Natural killer cell (primary cell): ENCODE results near the gene TMTC2. TPM values are rescaled to one million over a fixed set of nuclear protein-coding genes. Genes with fewer than 3 reads are reported as not detected.

Experiments
- ATAC-seq, 3 donors: fragments of 150-1000 bp in 2 of 3; fragments of 200-7000 bp in 1 of 3; cut with Tn5 transposase; 1 replicate in 1 of 3; 2 replicates in 2 of 3; pipeline ENCODE4 v1.10.0; 2021; ENCODE audit warnings: mild to moderate bottlenecking in 2 of 3, moderate library complexity in 2 of 3
- DNase-seq, 2 donors: peaks; one replicate each; pipeline versions ENCODE4 v3.0.0 to v3.0.0-alpha.2; 2013 to 2021; ENCODE audit warnings: mixed read lengths in 1 of 2
- H3K27ac ChIP-seq: one replicate; pipeline ENCODE4 v1.5.1; 2013; ENCODE audit warnings: mild to moderate bottlenecking, low read length
- H3K27me3 ChIP-seq: one replicate; pipeline ENCODE4 v1.6.1; 2013; ENCODE audit warnings: low read length; ENCODE audit not compliant: control insufficient read depth, insufficient read depth
- H3K36me3 ChIP-seq: one replicate; pipeline ENCODE4 v1.6.1; 2013; ENCODE audit warnings: low read length; ENCODE audit not compliant: control insufficient read depth, insufficient read depth
- H3K4me1 ChIP-seq: one replicate; pipeline ENCODE4 v1.6.1; 2013; ENCODE audit warnings: low read length; ENCODE audit not compliant: control insufficient read depth, insufficient read depth
- H3K4me3 ChIP-seq: one replicate; pipeline ENCODE4 v1.5.1; 2013; ENCODE audit warnings: low read length
- H3K9me3 ChIP-seq: one replicate; pipeline ENCODE4 v1.6.1; 2013; ENCODE audit warnings: low read length; ENCODE audit not compliant: control insufficient read depth, insufficient read depth
- H3K27ac Mint-ChIP-seq, 2 donors: one replicate each; pipeline ENCODE4 v1.8.0; 2022; ENCODE audit warnings: mild to moderate bottlenecking in 2 of 2, mixed read lengths in 2 of 2, moderate library complexity in 1 of 2
- H3K27me3 Mint-ChIP-seq, 2 donors: one replicate each; pipeline ENCODE4 v1.8.0; 2022; ENCODE audit warnings: low read depth in 2 of 2, mixed read lengths in 2 of 2
- H3K36me3 Mint-ChIP-seq: one replicate; pipeline ENCODE4 v1.8.0; 2022; ENCODE audit warnings: mixed read lengths
- H3K4me1 Mint-ChIP-seq, 2 donors: one replicate each; pipeline ENCODE4 v1.8.0; 2022; ENCODE audit warnings: mixed read lengths in 2 of 2
- H3K4me3 Mint-ChIP-seq: one replicate; pipeline ENCODE4 v1.8.0; 2022; ENCODE audit warnings: mild to moderate bottlenecking, moderate library complexity, mixed read lengths
- H3K9me3 Mint-ChIP-seq, 2 donors: one replicate each; pipeline ENCODE4 v1.8.0; 2022; ENCODE audit warnings: mixed read lengths in 2 of 2
- WGBS: methylation state at CpG from one replicate; pipeline ENCODE4 v1.1.7; 2013; ENCODE audit warnings: missing lambda C conversion rate; ENCODE audit not compliant: insufficient coverage; 5-methylcytosine and 5-hydroxymethylcytosine counted together
- intact Hi-C: fragments of 100-400 bp; cut with micrococcal nuclease; formaldehyde crosslinking; loops from one replicate; pipeline ENCODE4 v1.14.2; 2022
- total RNA-seq, 4 donors: library from RNA; stranded (reverse); fragments of 120-200 nt in 1 of 4; gene quantifications; one replicate each; pipeline versions ENCODE4 v1.2.3 to v1.2.4, GENCODE V29; 2013 to 2022
- TF ChIP-seq, protein P1 (sequence below): fragments of 200-600 bp; IDR thresholded peaks from one replicate; pipeline ENCODE4 v1.8.0; 2022; ENCODE audit warnings: antibody characterized with exemption

The TMTC2 gene
- total RNA-seq, 3 donors from 2014 or later (not counting 1 experiment from before 2014, with no cell fraction given), result 1.4 to 2.3 (median 1.6) TPM

DNA sequence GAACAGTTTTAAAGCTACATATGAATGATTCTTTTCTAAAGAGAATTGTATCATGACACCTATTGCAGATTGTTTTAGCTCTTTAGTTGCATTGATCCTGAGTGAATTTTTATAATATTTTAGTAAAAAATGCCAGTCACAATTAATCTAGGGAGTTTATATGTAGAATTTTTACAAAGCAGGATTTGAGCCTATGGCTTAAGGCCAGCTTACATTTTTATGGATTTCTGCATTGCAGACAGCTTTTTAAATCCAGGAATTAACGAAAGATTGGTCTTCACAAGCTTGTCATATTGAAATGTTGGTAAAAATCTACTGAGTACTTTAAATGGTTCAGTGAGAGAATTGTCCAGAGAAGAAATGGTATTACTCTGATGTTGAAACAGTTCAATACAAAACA is 358.0 kb downstream of the TMTC2 start:
- H3K9me3 ChIP-seq, result no peaks in the 10 kb centered on the region
- TF ChIP-seq, protein P1, sequence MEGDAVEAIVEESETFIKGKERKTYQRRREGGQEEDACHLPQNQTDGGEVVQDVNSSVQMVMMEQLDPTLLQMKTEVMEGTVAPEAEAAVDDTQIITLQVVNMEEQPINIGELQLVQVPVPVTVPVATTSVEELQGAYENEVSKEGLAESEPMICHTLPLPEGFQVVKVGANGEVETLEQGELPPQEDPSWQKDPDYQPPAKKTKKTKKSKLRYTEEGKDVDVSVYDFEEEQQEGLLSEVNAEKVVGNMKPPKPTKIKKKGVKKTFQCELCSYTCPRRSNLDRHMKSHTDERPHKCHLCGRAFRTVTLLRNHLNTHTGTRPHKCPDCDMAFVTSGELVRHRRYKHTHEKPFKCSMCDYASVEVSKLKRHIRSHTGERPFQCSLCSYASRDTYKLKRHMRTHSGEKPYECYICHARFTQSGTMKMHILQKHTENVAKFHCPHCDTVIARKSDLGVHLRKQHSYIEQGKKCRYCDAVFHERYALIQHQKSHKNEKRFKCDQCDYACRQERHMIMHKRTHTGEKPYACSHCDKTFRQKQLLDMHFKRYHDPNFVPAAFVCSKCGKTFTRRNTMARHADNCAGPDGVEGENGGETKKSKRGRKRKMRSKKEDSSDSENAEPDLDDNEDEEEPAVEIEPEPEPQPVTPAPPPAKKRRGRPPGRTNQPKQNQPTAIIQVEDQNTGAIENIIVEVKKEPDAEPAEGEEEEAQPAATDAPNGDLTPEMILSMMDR, result no peak
- Mint-ChIP-seq H3K36me3 (no peaks in the 10 kb centered on the region), H3K4me3 (no peak overlapping the region), H3K4me1 (no peaks in the 10 kb centered on the region), H3K27ac (no peak overlapping the region), H3K27me3 (no peaks in the 10 kb centered on the region), H3K9me3 (peaks cover 9% of the 10 kb centered on the region in 2 donors)
- ATAC-seq (no peak), DNase-seq (no peak)
- intact Hi-C loops, result no loop called here
- no peaks in the 10 kb centered on the region for H3K27me3 ChIP-seq
- H3K4me3 ChIP-seq, result no peak overlapping the region
- 76% methylated on average over 1 of the region's 1 CpG for WGBS
- H3K4me1 ChIP-seq, result no peaks in the 10 kb centered on the region
- H3K27ac ChIP-seq, result no peak overlapping the region
- no peaks in the 10 kb centered on the region for H3K36me3 ChIP-seq

DNA sequence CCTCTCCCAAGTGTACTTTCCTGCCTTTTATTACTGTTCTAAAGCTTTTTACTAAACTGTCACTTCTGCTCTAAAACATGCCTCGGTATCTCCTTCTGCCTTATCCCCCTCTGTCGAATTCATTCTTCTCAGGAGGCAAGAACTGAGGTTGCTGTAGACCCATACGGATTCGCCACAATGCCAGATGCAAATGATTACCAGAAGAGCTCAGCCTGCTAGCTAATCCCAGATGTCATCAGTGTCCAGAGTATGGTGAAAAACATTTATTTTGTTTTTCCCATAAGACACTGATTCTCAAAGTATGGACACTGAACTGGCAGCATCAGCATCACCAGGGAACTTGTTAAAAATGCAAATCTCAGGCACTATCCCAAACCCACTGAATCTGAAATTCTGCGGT is 359.3 kb downstream of the TMTC2 start:
- Mint-ChIP-seq H3K9me3 (peaks cover 9% of the 10 kb centered on the region in 2 donors), H3K4me1 (no peaks in the 10 kb centered on the region), H3K27ac (no peak overlapping the region), H3K36me3 (no peaks in the 10 kb centered on the region), H3K27me3 (no peaks in the 10 kb centered on the region), H3K4me3 (no peak overlapping the region)
- Histone ChIP-seq H3K36me3 (no peaks in the 10 kb centered on the region), H3K4me3 (no peak overlapping the region), H3K27me3 (no peaks in the 10 kb centered on the region), H3K4me1 (no peaks in the 10 kb centered on the region), H3K27ac (no peak overlapping the region), H3K9me3 (no peaks in the 10 kb centered on the region)
- intact Hi-C loops, result no loop called here
- TF ChIP-seq, protein P1, result no peak
- ATAC-seq, result no peak
- no peak for DNase-seq
- 89% methylated on average over 5 of the region's 5 CpGs for WGBS

DNA sequence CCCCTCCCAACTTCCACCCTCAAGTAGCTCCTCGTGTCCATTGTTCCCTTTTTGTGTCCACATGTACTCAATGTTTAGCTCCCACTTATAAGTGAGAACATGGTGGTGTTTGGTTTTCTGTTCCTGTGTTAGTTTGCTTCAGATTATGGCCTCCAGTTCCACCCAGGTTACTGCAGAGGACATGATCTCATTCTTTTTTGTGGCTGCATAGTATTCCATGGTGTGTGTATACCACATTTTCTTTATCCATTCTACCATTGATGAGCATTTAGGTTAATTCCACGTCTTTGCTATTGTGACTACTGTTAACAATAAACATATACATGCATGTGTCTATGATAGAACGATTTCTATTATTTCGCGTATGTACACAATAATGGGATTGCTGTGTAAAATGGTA is 362.6 kb downstream of the TMTC2 start:
- intact Hi-C loops, result no loop called here
- no peaks in the 10 kb centered on the region for H3K4me1 ChIP-seq
- H3K9me3 ChIP-seq, result no peaks in the 10 kb centered on the region
- no peak for DNase-seq
- H3K4me1 Mint-ChIP-seq, result no peaks in the 10 kb centered on the region
- TF ChIP-seq, protein P1, result no peak
- peaks cover 3 to 4% of the 10 kb centered on the region in 2 donors for H3K9me3 Mint-ChIP-seq
- WGBS, result 100% methylated on average over 3 of the region's 5 CpGs
- H3K27me3 Mint-ChIP-seq, result no peaks in the 10 kb centered on the region
- no peak for ATAC-seq
- H3K27ac Mint-ChIP-seq, result no peak overlapping the region
- no peaks in the 10 kb centered on the region for H3K36me3 Mint-ChIP-seq
- H3K4me3 ChIP-seq, result no peak overlapping the region
- H3K27me3 ChIP-seq, result no peaks in the 10 kb centered on the region
- H3K36me3 ChIP-seq, result no peaks in the 10 kb centered on the region
- H3K27ac ChIP-seq, result no peak overlapping the region
- no peak overlapping the region for H3K4me3 Mint-ChIP-seq

DNA sequence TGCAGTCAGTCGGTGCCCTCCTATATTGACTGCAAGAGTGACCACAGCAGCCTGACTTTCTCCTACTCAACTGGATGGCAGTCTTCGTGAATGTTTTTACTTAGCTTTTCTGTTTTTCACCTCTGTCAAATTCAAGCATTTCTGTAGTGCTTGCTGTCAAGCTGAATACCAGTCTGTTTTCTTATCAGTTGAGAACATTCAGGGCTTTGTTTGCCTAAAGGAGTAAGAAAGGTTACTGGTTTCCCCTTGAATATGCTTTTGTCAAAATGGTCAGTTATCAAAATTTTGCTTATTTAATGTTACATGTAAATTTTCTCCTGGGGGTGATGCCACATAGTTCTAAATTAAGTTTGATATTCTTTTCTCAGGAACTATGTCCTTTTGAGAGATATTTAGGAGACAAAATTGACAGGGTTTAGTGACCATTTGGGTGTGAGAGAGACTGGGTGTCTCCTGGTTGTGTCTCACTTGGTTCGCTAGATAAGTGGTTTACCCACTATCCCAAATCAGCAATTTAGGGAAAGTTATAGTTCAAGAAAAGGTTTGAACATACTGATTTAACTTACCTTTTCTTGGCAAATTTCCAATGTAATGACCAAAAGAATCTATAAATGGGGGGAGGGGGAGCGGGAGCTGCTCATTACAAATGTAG is 366.3 kb downstream of the TMTC2 start:
- WGBS, result 53% methylated on average over 3 of the region's 4 CpGs
- H3K27me3 Mint-ChIP-seq, result no peaks in the 10 kb centered on the region
- Histone ChIP-seq H3K4me1 (no peaks in the 10 kb centered on the region), H3K36me3 (no peaks in the 10 kb centered on the region), H3K9me3 (no peaks in the 10 kb centered on the region), H3K27ac (no peak overlapping the region), H3K4me3 (no peak overlapping the region), H3K27me3 (no peaks in the 10 kb centered on the region)
- intact Hi-C loops, result no loop called here
- no peaks in the 10 kb centered on the region for H3K4me1 Mint-ChIP-seq
- no peak overlapping the region for H3K27ac Mint-ChIP-seq
- H3K9me3 Mint-ChIP-seq, result peaks cover 4% of the 10 kb centered on the region in 2 donors
- TF ChIP-seq, protein P1, result no peak
- H3K36me3 Mint-ChIP-seq, result no peaks in the 10 kb centered on the region
- ATAC-seq (no peak), DNase-seq (no peak)
- H3K4me3 Mint-ChIP-seq, result no peak overlapping the region
